ENCODE results near the gene RENBP.

- TF ChIP-seq POLR2A (IDR thresholded peaks at IDR 0.05), result no peak
- TF ChIP-seq CTCF (IDR thresholded peaks at IDR 0.05), result no peak
These were observed 2.8 kb downstream of the RENBP start for GRCh38 chrX:153941336-153942252.
